SH-SY5Y (cell line): ENCODE measurements around the gene GRAMD1B.
A peak's percentile ranks its signal among the peaks of the same experiment; 100 is the strongest.

Experiments used
- GATA2 ChIP-seq: IDR thresholded peaks from 2 replicates; pipeline ENCODE4 v1.6.1; 2011; ENCODE audit warnings: mild to moderate bottlenecking, low read depth, low read length
- GATA3 ChIP-seq: IDR thresholded peaks from 2 replicates; pipeline ENCODE4 v1.6.1; 2011; ENCODE audit warnings: low read depth, mild to moderate bottlenecking, low read length, moderate library complexity

Gene GRAMD1B

GRCh38 chr11:123593570-123593969 is 163.5 kb downstream of the GRAMD1B start:
- TF ChIP-seq GATA3 = no peak
- TF ChIP-seq GATA2 = no peak

GRCh38 chr11:123594188-123594901 is 164.3 kb downstream of the GRAMD1B start:
- no peak for TF ChIP-seq GATA3
- TF ChIP-seq GATA2 = no peak

GRCh38 chr11:123594921-123595320 is 164.9 kb downstream of the GRAMD1B start:
- TF ChIP-seq GATA2 = no peak
- TF ChIP-seq GATA3 = no peak

DNA sequence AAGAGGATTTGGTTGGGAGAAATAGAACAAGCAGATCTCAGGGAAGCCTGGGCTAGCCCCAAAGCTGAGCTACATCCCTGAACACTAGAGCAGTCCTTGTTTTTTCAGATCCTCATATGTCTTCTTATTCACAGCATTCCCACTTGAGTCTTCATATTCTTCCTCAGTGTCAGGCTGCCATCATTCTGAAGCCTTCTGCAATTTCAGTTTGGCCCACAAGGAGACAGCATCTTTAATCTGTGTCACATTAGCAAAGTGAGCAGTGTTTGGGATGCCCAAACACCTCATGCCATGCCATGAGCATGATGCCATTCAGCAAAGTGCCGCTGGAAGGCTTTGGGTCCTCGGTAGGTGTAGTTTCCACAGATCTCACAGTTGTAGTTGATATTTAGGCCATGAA is 167.8 kb downstream of the GRAMD1B start:
- TF ChIP-seq GATA2 (no peak), GATA3 (no peak)

DNA sequence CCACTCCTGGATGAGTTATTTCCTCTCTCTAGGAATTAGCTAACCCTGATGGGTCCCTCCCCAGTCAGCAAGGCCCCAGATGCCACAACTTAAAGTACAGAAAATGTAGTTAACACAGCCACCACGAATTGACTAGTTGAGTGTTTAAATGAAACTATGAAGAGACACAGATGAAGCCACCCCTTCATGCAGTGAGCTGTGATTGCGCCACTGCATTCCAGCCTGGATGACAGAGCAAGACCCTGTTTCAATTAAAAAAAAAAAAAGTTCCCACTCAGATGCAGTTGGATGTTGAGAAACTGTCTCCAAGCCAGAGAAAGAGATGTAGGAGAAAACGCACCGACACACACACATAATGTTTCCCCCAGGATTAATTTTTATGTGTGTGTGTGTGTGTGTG is 171.1 kb downstream of the GRAMD1B start:
- no peak for TF ChIP-seq GATA2

DNA sequence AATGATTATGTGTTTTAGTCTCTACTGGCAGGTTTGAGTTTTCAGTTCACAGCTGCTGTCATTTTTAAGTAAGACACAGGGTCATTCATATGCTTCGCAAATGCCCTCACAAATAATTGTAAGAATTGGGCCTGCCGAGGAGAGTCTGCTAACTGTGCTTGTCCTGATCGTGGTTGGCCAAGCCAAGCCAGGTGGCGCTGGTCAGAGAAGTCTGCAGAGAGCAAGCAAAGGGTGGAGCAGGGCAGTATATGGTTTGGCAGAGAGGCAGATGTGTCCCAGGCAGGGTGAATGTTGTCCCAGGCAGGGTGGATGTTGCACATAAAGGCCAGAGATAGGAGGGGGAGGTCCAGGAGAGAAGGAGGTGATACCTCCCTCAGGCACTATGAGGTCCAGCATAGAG is 171.7 kb downstream of the GRAMD1B start:
- no peak for TF ChIP-seq GATA3
- TF ChIP-seq GATA2 = no peak

DNA sequence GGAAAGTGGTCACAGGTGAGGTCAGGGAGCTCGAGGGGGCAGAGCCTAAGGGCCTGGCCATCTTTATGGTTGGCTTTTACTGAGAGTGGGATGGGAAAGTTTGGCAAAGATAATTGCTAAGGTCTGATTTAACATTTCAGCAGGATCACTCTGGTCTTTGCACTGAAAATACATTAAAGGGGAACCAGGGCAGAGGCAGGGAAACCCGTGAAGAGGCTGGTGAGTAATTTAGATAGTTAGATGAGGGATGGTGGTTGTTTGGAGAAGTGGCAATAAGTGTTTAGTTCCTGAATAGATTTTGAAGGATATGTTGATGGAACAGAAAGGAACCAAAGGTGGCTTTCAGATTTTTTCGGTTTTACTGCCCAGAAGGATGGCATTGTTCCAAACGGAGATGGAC is 173.6 kb downstream of the GRAMD1B start:
- no peak for TF ChIP-seq GATA3
- no peak for TF ChIP-seq GATA2

DNA sequence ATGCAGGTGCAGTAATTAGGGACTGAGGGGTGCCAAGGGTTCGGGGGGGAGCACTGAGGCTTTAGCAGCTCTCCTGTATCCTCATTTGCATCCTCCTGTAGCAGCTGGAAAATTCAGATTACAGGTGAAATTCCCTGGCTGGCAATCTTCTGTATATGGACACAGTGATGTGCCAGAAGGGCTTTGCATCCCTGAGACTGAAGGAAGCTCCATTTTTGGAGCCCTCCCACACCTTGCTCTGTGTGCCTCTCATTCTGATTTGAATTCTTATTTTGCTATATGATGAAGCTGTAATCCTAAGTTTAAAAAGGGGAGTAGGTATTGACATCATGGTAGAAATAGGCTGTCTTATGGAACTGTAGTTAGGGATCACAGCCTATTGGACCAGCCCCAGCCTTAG is 177.7 kb downstream of the GRAMD1B start:
- no peak for TF ChIP-seq GATA2
- TF ChIP-seq GATA3 = no peak

- TF ChIP-seq GATA2 (no peak), GATA3 (no peak)
Measured at GRCh38 chr11:123608371-123608770, 178.3 kb downstream of the GRAMD1B start.

- TF ChIP-seq GATA3 = no peak
- TF ChIP-seq GATA2 = no peak
Measured at GRCh38 chr11:123608945-123609344, 178.9 kb downstream of the GRAMD1B start.

GRCh38 chr11:123611698-123612097 is 181.6 kb downstream of the GRAMD1B start:
- TF ChIP-seq GATA3 = no peak
- no peak for TF ChIP-seq GATA2

DNA sequence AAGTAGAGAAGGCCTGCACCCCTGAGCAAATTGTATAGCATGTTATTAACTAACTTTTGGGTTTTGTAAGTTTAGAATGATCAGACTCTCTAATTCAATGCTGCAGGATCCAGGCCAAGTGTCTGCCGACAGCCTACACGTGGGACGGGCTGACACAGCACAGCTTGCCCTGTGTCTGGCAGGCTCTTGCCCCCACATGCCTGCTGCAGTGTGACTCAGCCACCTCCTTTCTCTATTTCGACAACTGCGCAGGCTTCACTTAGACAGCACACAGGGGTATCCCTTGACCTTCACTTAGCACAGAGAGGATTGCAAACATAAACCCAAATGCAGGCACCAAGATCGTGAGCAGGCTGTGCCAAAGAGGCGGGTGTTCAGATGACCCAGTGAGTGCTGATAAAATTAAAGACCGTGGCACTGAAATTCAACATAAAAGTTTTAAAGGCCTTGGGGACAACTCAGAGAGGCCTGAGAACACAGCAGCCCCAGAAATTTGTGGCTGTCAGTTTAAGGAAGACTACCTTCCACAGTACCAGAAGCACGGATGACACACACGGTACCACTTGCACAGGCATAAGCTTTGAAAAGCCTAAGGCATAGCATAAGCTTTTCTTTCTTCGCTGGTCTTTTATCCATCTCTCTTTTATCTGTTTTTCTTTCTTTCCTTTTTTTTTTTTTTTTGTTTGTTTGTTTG is 186.6 kb downstream of the GRAMD1B start:
- no peak for TF ChIP-seq GATA3
- no peak for TF ChIP-seq GATA2

DNA sequence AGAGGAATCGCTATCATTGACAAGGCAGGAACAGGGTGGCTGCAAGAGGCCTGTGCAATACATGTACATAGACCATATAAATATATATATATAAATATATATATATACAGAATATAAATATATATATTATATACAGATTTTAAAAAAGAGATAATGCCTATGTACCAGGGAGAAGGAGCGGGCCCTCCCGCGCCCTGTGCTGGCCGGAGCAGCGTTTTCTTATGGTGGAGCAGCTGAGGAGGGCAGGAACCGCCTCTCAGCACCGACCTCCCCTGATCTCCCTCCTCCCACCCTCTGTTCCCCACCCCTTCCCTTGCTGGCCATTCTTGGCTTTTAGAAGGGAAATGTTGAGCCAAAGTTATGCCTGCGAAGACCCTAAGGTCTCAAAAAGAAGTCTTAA is 192.5 kb downstream of the GRAMD1B start:
- TF ChIP-seq GATA2 = no peak

- no peak for TF ChIP-seq GATA3
Measured at GRCh38 chr11:123624974-123625373, 194.9 kb downstream of the GRAMD1B start.

- TF ChIP-seq GATA3 (no peak), GATA2 (peak; percentile 88)
Measured at GRCh38 chr11:123628936-123629683, 199.0 kb downstream of the GRAMD1B start.

GRCh38 chr11:123630126-123630608 is 200.1 kb downstream of the GRAMD1B start:
- no peak for TF ChIP-seq GATA3
- TF ChIP-seq GATA2 = no peak
